Measurements from ENCODE around the gene RALY. TPM values are rescaled to one million over a fixed set of nuclear protein-coding genes. Genes with fewer than 3 reads are reported as not detected.

Gene RALY
- polyA plus RNA-seq, 1 donor from 2014 or later: 221 TPM

DNA sequence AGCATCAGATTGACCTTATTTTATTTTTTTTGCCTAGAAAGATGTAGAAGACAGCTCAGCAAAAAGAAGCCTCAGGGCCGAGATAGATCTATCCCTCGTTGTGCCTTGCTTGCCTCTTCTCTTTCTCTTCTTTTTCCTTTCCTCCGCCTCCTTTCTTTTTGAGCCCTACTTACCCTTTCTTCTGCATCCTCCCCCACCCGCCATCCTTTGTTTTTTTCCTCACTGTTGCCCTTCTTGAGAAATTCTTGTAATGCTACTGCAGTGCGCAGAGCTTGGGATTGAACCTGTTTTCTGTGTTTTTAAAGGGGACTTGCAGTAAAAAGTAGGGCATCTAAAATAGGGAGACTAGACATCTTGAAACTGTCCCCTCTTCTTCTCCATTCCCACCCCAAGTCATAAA lies 18.6 kb downstream of the RALY start:
- H3K4me2 ChIP-seq (ENCODE audit: low read length): no peak overlapping the region
- H3K36me3 ChIP-seq (ENCODE audit: insufficient read depth, low read length): no peaks in the 10 kb centered on the region
- H4K20me1 ChIP-seq (ENCODE audit: insufficient read depth): no peaks in the 10 kb centered on the region
- H3K27ac ChIP-seq (ENCODE audit: low read length): no peak overlapping the region
- peaks cover 83% of the 10 kb centered on the region for H3K79me2 ChIP-seq (replicated peaks; ENCODE audit: insufficient read depth, low read length)
- H3K9me2 ChIP-seq (ENCODE audit: insufficient read depth, low read length): no peaks in the 10 kb centered on the region
- H3K9ac ChIP-seq (ENCODE audit: low read length): no peak overlapping the region
- H3F3A ChIP-seq (ENCODE audit: insufficient read depth, low read length, poor library complexity, severe bottlenecking): peaks cover 2% of the 10 kb centered on the region
- TF ChIP-seq MXI1 (conservative IDR thresholded peaks at IDR 0.05; ENCODE audit: poor library complexity, severe bottlenecking): no peak
- no peak for TF ChIP-seq SMC3 (conservative IDR thresholded peaks at IDR 0.05; ENCODE audit: poor library complexity)
- no peaks in the 10 kb centered on the region for H3K27me3 ChIP-seq (ENCODE audit: insufficient read depth, low read depth, low read length)
- no peak overlapping the region for H2AFZ ChIP-seq (ENCODE audit: low read depth, low read length)
- no peak overlapping the region for H3K4me3 ChIP-seq (ENCODE audit: low read length)
- H3K9me3 ChIP-seq (ENCODE audit: low read length): no peaks in the 10 kb centered on the region

- H3K9ac ChIP-seq (ENCODE audit: low read length): no peak overlapping the region
- no peaks in the 10 kb centered on the region for H3K9me2 ChIP-seq (ENCODE audit: insufficient read depth, low read length)
- no peak overlapping the region for H3K4me2 ChIP-seq (ENCODE audit: low read length)
- no peak overlapping the region for H3K27ac ChIP-seq (ENCODE audit: low read length)
- H3K9me3 ChIP-seq (ENCODE audit: low read length): no peaks in the 10 kb centered on the region
- no peaks in the 10 kb centered on the region for H3K36me3 ChIP-seq (ENCODE audit: insufficient read depth, low read length)
- H2AFZ ChIP-seq (ENCODE audit: low read depth, low read length): no peak overlapping the region
- H3F3A ChIP-seq (ENCODE audit: insufficient read depth, low read length, poor library complexity, severe bottlenecking): peaks cover 2% of the 10 kb centered on the region
- H3K79me2 ChIP-seq (replicated peaks; ENCODE audit: insufficient read depth, low read length): peaks cover 86% of the 10 kb centered on the region
- TF ChIP-seq EP300 (conservative IDR thresholded peaks at IDR 0.05; ENCODE audit: poor library complexity, severe bottlenecking): no peak
- TF ChIP-seq, protein P1, sequence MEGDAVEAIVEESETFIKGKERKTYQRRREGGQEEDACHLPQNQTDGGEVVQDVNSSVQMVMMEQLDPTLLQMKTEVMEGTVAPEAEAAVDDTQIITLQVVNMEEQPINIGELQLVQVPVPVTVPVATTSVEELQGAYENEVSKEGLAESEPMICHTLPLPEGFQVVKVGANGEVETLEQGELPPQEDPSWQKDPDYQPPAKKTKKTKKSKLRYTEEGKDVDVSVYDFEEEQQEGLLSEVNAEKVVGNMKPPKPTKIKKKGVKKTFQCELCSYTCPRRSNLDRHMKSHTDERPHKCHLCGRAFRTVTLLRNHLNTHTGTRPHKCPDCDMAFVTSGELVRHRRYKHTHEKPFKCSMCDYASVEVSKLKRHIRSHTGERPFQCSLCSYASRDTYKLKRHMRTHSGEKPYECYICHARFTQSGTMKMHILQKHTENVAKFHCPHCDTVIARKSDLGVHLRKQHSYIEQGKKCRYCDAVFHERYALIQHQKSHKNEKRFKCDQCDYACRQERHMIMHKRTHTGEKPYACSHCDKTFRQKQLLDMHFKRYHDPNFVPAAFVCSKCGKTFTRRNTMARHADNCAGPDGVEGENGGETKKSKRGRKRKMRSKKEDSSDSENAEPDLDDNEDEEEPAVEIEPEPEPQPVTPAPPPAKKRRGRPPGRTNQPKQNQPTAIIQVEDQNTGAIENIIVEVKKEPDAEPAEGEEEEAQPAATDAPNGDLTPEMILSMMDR (IDR thresholded peaks at IDR 0.05; ENCODE audit: poor library complexity, severe bottlenecking): no peak
- TF ChIP-seq REST (IDR thresholded peaks at IDR 0.05; ENCODE audit: borderline replicate concordance): no peak
- no peak for TF ChIP-seq MXI1 (conservative IDR thresholded peaks at IDR 0.05; ENCODE audit: poor library complexity, severe bottlenecking)
- TF ChIP-seq TAF1 (IDR thresholded peaks at IDR 0.05; ENCODE audit: low read depth): no peak
- TF ChIP-seq EZH2 (IDR thresholded peaks at IDR 0.05; ENCODE audit: borderline replicate concordance, insufficient read depth, low read length, poor library complexity, severe bottlenecking): no peak
- no peak for TF ChIP-seq SMC3 (conservative IDR thresholded peaks at IDR 0.05; ENCODE audit: poor library complexity)
- TF ChIP-seq RAD21 (conservative IDR thresholded peaks at IDR 0.05): no peak
- TF ChIP-seq POLR2AphosphoS5 (IDR thresholded peaks at IDR 0.05): no peak
- H3K4me3 ChIP-seq (ENCODE audit: low read length): no peak overlapping the region
- no peaks in the 10 kb centered on the region for H4K20me1 ChIP-seq (ENCODE audit: insufficient read depth)
- no peaks in the 10 kb centered on the region for H3K27me3 ChIP-seq (ENCODE audit: insufficient read depth, low read depth, low read length)
Measured at GRCh38 chr20:34012735-34013134, 19.0 kb downstream of the RALY start.

- Histone ChIP-seq H3K9ac (ENCODE audit: low read length) (no peak overlapping the region), H3K4me2 (ENCODE audit: low read length) (no peak overlapping the region), H3K4me3 (ENCODE audit: low read length) (no peak overlapping the region), H3K27ac (ENCODE audit: low read length) (no peak overlapping the region), H3K9me2 (ENCODE audit: insufficient read depth, low read length) (no peaks in the 10 kb centered on the region), H3F3A (ENCODE audit: insufficient read depth, low read length, poor library complexity, severe bottlenecking) (peaks cover 2% of the 10 kb centered on the region), H3K27me3 (ENCODE audit: insufficient read depth, low read depth, low read length) (no peaks in the 10 kb centered on the region), H3K36me3 (ENCODE audit: insufficient read depth, low read length) (no peaks in the 10 kb centered on the region), H3K79me2 (replicated peaks; ENCODE audit: insufficient read depth, low read length) (peaks cover 83% of the 10 kb centered on the region), H4K20me1 (ENCODE audit: insufficient read depth) (no peaks in the 10 kb centered on the region), H3K9me3 (ENCODE audit: low read length) (no peaks in the 10 kb centered on the region), H2AFZ (ENCODE audit: low read depth, low read length) (no peak overlapping the region)
- TF ChIP-seq REST (IDR thresholded peaks at IDR 0.05; ENCODE audit: borderline replicate concordance): no peak
- no peak for TF ChIP-seq EZH2 (IDR thresholded peaks at IDR 0.05; ENCODE audit: borderline replicate concordance, insufficient read depth, low read length, poor library complexity, severe bottlenecking)
Measured at GRCh38 chr20:34013554-34013953, 19.8 kb downstream of the RALY start.
